Measurements from ENCODE around the gene SLCO3A1. TPM values are rescaled to one million over a fixed set of nuclear protein-coding genes. Genes with fewer than 3 reads are reported as not detected.

SLCO3A1 gene
- total RNA-seq, 1 experiment from 2014 or later: 23.4 TPM

GRCh38 chr15:91874992-91875660, 21.6 kb downstream of the SLCO3A1 start:
- no peak for DNase-seq (ENCODE audit: low read depth)
- in situ Hi-C loops (cut with HindIII; ENCODE audit: low pct_unique_long_range_greater_than_20kb, low sequenced_read_pairs): no loop called here

GRCh38 chr15:91876187-91876586, 22.7 kb downstream of the SLCO3A1 start:
- in situ Hi-C loops (cut with HindIII; ENCODE audit: low pct_unique_long_range_greater_than_20kb, low sequenced_read_pairs): no loop called here
- no peak for DNase-seq (ENCODE audit: low read depth)

GRCh38 chr15:91878319-91878870, 24.9 kb downstream of the SLCO3A1 start:
- DNase-seq (ENCODE audit: low read depth): no peak
- in situ Hi-C loops (cut with HindIII; ENCODE audit: low pct_unique_long_range_greater_than_20kb, low sequenced_read_pairs): no loop called here

GRCh38 chr15:91879158-91879557, 25.6 kb downstream of the SLCO3A1 start:
- no peak for DNase-seq (ENCODE audit: low read depth)
- in situ Hi-C loops (cut with HindIII; ENCODE audit: low pct_unique_long_range_greater_than_20kb, low sequenced_read_pairs): no loop called here

GRCh38 chr15:91880373-91880772, 26.9 kb downstream of the SLCO3A1 start:
- in situ Hi-C loops (cut with HindIII; ENCODE audit: low pct_unique_long_range_greater_than_20kb, low sequenced_read_pairs): no loop called here
- no peak for DNase-seq (ENCODE audit: low read depth)

GRCh38 chr15:91881569-91882297, 28.2 kb downstream of the SLCO3A1 start:
- DNase-seq (ENCODE audit: low read depth): no peak
- in situ Hi-C loops (cut with HindIII; ENCODE audit: low pct_unique_long_range_greater_than_20kb, low sequenced_read_pairs): no loop called here

- in situ Hi-C loops (cut with HindIII; ENCODE audit: low pct_unique_long_range_greater_than_20kb, low sequenced_read_pairs): no loop called here
- DNase-seq (ENCODE audit: low read depth): no peak
Observed at GRCh38 chr15:91882858-91883586, 29.5 kb downstream of the SLCO3A1 start.

GRCh38 chr15:91884606-91885005, 31.1 kb downstream of the SLCO3A1 start:
- no peak for DNase-seq (ENCODE audit: low read depth)
- in situ Hi-C loops (cut with HindIII; ENCODE audit: low pct_unique_long_range_greater_than_20kb, low sequenced_read_pairs): no loop called here

- no peak for DNase-seq (ENCODE audit: low read depth)
- in situ Hi-C loops (cut with HindIII; ENCODE audit: low pct_unique_long_range_greater_than_20kb, low sequenced_read_pairs): no loop called here
Observed at GRCh38 chr15:91885054-91885453, 31.5 kb downstream of the SLCO3A1 start.

GRCh38 chr15:91885714-91886270, 32.3 kb downstream of the SLCO3A1 start:
- in situ Hi-C loops (cut with HindIII; ENCODE audit: low pct_unique_long_range_greater_than_20kb, low sequenced_read_pairs): no loop called here
- no peak for DNase-seq (ENCODE audit: low read depth)

GRCh38 chr15:91886878-91887277, 33.4 kb downstream of the SLCO3A1 start:
- in situ Hi-C loops (cut with HindIII; ENCODE audit: low pct_unique_long_range_greater_than_20kb, low sequenced_read_pairs): no loop called here
- no peak for DNase-seq (ENCODE audit: low read depth)

- in situ Hi-C loops (cut with HindIII; ENCODE audit: low pct_unique_long_range_greater_than_20kb, low sequenced_read_pairs): no loop called here
Observed at GRCh38 chr15:91887321-91887720, 33.8 kb downstream of the SLCO3A1 start.

GRCh38 chr15:91887921-91888373, 34.4 kb downstream of the SLCO3A1 start:
- no peak for DNase-seq (ENCODE audit: low read depth)
- in situ Hi-C loops (cut with HindIII; ENCODE audit: low pct_unique_long_range_greater_than_20kb, low sequenced_read_pairs): no loop called here

More at GRCh38 chr15:91887321-91887720, 33.8 kb downstream of the SLCO3A1 start:
- DNase-seq (ENCODE audit: low read depth): no peak

GRCh38 chr15:91889111-91889815, 35.8 kb downstream of the SLCO3A1 start:
- in situ Hi-C loops (cut with HindIII; ENCODE audit: low pct_unique_long_range_greater_than_20kb, low sequenced_read_pairs): no loop called here
- no peak for DNase-seq (ENCODE audit: low read depth)

GRCh38 chr15:91890614-91891013, 37.1 kb downstream of the SLCO3A1 start:
- in situ Hi-C loops (cut with HindIII; ENCODE audit: low pct_unique_long_range_greater_than_20kb, low sequenced_read_pairs): no loop called here

GRCh38 chr15:91891101-91891500, 37.6 kb downstream of the SLCO3A1 start:
- no peak for DNase-seq (ENCODE audit: low read depth)
- in situ Hi-C loops (cut with HindIII; ENCODE audit: low pct_unique_long_range_greater_than_20kb, low sequenced_read_pairs): no loop called here

More at GRCh38 chr15:91890614-91891013, 37.1 kb downstream of the SLCO3A1 start:
- DNase-seq (ENCODE audit: low read depth): peak; percentile 60

GRCh38 chr15:91891788-91892345, 38.4 kb downstream of the SLCO3A1 start:
- DNase-seq (ENCODE audit: low read depth): no peak
- in situ Hi-C loops (cut with HindIII; ENCODE audit: low pct_unique_long_range_greater_than_20kb, low sequenced_read_pairs): no loop called here

- no peak for DNase-seq (ENCODE audit: low read depth)
- in situ Hi-C loops (cut with HindIII; ENCODE audit: low pct_unique_long_range_greater_than_20kb, low sequenced_read_pairs): no loop called here
Observed at GRCh38 chr15:91892436-91892835, 38.9 kb downstream of the SLCO3A1 start.
